ENCODE results near the gene IL1R2. TPM values are rescaled to one million over a fixed set of nuclear protein-coding genes. Genes with fewer than 3 reads are reported as not detected.

IL1R2 gene
- total and polyA plus RNA-seq, 2 experiments from 2014 or later: not detected

DNA sequence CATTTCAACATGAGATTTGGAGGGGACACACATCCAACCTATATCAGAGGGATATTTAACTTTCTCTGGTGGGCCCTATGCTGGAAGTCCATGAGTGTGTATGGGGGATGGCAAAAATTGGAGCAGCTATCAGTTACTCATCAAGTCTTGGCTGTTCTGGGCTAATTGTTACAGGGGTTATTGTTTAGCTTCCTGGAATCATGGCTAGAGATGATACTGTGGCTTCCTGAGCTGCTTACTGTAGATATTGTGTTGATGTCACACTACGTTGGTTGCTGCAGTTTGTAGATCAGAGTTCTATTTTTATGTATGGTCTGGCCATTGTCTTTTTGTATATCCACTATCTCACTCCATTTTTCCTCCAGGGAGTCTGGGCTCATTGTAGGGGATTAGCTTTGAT is 20.9 kb upstream of the IL1R2 start:
- H3K4me3 ChIP-seq: no peak overlapping the region
- H3K9me2 ChIP-seq (ENCODE audit: insufficient read depth): peaks cover 18% of the 10 kb centered on the region
- Mint-ChIP-seq H3K4me1 (peaks cover 41% of the 10 kb centered on the region), H3K27me3 (ENCODE audit: insufficient read depth, low read depth, poor library complexity) (peaks cover 9% of the 10 kb centered on the region), H3K4me3 (no peak overlapping the region), H3K36me3 (ENCODE audit: low read depth) (peaks cover 43% of the 10 kb centered on the region), H3K27ac (no peak overlapping the region), H3K9me3 (peaks cover 46% of the 10 kb centered on the region)
- H2AFZ ChIP-seq: no peak overlapping the region
- peaks cover 12% of the 10 kb centered on the region; the same call in 1 of the 2 replicates for H3K36me3 ChIP-seq (ENCODE audit: insufficient read depth)
- no peaks in the 10 kb centered on the region for H3K79me2 ChIP-seq (replicated peaks; ENCODE audit: insufficient read depth)
- H3K4me2 ChIP-seq: no peak overlapping the region
- H3K27me3 ChIP-seq (ENCODE audit: insufficient read depth): no peaks in the 10 kb centered on the region
- no peak overlapping the region for H3K27ac ChIP-seq (ENCODE audit: low read depth)
- ATAC-seq (no peak), DNase-seq (ENCODE audit: low spot score) (no peak)
- no peak for TF ChIP-seq POLR2AphosphoS5 (IDR thresholded peaks at IDR 0.05; ENCODE audit: low read depth)
- TF ChIP-seq, protein P1, sequence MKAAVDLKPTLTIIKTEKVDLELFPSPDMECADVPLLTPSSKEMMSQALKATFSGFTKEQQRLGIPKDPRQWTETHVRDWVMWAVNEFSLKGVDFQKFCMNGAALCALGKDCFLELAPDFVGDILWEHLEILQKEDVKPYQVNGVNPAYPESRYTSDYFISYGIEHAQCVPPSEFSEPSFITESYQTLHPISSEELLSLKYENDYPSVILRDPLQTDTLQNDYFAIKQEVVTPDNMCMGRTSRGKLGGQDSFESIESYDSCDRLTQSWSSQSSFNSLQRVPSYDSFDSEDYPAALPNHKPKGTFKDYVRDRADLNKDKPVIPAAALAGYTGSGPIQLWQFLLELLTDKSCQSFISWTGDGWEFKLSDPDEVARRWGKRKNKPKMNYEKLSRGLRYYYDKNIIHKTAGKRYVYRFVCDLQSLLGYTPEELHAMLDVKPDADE (IDR thresholded peaks at IDR 0.05): no peak
- no peak for TF ChIP-seq STAT1 (IDR thresholded peaks at IDR 0.05; ENCODE audit: unreplicated experiment)
- TF ChIP-seq, protein P2, sequence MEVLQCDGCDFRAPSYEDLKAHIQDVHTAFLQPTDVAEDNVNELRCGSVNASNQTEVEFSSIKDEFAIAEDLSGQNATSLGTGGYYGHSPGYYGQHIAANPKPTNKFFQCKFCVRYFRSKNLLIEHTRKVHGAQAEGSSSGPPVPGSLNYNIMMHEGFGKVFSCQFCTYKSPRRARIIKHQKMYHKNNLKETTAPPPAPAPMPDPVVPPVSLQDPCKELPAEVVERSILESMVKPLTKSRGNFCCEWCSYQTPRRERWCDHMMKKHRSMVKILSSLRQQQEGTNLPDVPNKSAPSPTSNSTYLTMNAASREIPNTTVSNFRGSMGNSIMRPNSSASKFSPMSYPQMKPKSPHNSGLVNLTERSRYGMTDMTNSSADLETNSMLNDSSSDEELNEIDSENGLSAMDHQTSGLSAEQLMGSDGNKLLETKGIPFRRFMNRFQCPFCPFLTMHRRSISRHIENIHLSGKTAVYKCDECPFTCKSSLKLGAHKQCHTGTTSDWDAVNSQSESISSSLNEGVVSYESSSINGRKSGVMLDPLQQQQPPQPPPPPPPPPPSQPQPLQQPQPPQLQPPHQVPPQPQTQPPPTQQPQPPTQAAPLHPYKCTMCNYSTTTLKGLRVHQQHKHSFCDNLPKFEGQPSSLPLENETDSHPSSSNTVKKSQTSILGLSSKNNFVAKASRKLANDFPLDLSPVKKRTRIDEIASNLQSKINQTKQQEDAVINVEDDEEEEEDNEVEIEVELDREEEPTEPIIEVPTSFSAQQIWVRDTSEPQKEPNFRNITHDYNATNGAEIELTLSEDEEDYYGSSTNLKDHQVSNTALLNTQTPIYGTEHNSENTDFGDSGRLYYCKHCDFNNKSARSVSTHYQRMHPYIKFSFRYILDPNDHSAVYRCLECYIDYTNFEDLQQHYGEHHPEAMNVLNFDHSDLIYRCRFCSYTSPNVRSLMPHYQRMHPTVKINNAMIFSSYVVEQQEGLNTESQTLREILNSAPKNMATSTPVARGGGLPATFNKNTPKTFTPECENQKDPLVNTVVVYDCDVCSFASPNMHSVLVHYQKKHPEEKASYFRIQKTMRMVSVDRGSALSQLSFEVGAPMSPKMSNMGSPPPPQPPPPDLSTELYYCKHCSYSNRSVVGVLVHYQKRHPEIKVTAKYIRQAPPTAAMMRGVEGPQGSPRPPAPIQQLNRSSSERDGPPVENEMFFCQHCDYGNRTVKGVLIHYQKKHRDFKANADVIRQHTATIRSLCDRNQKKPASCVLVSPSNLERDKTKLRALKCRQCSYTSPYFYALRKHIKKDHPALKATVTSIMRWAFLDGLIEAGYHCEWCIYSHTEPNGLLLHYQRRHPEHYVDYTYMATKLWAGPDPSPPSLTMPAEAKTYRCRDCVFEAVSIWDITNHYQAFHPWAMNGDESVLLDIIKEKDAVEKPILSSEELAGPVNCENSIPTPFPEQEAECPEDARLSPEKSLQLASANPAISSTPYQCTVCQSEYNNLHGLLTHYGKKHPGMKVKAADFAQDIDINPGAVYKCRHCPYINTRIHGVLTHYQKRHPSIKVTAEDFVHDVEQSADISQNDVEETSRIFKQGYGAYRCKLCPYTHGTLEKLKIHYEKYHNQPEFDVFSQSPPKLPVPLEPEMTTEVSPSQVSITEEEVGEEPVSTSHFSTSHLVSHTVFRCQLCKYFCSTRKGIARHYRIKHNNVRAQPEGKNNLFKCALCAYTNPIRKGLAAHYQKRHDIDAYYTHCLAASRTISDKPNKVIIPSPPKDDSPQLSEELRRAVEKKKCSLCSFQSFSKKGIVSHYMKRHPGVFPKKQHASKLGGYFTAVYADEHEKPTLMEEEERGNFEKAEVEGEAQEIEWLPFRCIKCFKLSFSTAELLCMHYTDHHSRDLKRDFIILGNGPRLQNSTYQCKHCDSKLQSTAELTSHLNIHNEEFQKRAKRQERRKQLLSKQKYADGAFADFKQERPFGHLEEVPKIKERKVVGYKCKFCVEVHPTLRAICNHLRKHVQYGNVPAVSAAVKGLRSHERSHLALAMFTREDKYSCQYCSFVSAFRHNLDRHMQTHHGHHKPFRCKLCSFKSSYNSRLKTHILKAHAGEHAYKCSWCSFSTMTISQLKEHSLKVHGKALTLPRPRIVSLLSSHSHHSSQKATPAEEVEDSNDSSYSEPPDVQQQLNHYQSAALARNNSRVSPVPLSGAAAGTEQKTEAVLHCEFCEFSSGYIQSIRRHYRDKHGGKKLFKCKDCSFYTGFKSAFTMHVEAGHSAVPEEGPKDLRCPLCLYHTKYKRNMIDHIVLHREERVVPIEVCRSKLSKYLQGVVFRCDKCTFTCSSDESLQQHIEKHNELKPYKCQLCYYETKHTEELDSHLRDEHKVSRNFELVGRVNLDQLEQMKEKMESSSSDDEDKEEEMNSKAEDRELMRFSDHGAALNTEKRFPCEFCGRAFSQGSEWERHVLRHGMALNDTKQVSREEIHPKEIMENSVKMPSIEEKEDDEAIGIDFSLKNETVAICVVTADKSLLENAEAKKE (CRISPR knock-in tag; IDR thresholded peaks at IDR 0.05): no peak
- peaks cover 22% of the 10 kb centered on the region for H3K4me1 ChIP-seq (ENCODE audit: insufficient read depth)
- no peaks in the 10 kb centered on the region for H3F3A ChIP-seq (replicated peaks; ENCODE audit: low read depth)
- no peaks in the 10 kb centered on the region for H4K20me1 ChIP-seq (replicated peaks; ENCODE audit: insufficient read depth)

DNA sequence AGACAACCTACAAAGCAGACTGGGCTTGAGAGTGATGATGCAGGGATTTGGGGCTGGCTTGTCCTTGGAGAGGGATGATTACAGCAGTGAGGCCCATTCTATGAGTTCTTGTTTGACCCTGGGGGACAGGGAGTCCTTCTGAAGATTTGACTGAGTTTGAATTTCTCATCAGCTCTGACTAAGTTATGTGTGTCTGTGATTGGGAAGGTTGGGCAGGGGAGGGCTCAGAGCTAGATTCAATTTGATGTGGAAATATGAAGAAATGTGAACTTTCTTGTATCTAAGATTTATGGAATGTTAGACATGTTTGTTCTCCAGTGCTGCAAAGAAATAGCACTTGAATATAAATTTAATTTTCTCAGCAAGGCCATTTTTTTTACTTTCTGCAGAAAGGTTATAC is 19.9 kb upstream of the IL1R2 start:
- no peak for ATAC-seq
- H3K9me2 ChIP-seq (ENCODE audit: insufficient read depth): peaks cover 18% of the 10 kb centered on the region
- no peaks in the 10 kb centered on the region for H3F3A ChIP-seq (replicated peaks; ENCODE audit: low read depth)
- Mint-ChIP-seq H3K4me1 (peaks cover 41% of the 10 kb centered on the region), H3K36me3 (ENCODE audit: low read depth) (peaks cover 43% of the 10 kb centered on the region), H3K27ac (no peak overlapping the region), H3K9me3 (peaks cover 46% of the 10 kb centered on the region), H3K4me3 (no peak overlapping the region), H3K27me3 (ENCODE audit: insufficient read depth, low read depth, poor library complexity) (peaks cover 9% of the 10 kb centered on the region)
- H3K79me2 ChIP-seq (replicated peaks; ENCODE audit: insufficient read depth): no peaks in the 10 kb centered on the region
- H2AFZ ChIP-seq: no peak overlapping the region
- H3K4me2 ChIP-seq: no peak overlapping the region
- no peak overlapping the region for H3K4me3 ChIP-seq
- peaks cover 22% of the 10 kb centered on the region for H3K4me1 ChIP-seq (ENCODE audit: insufficient read depth)
- DNase-seq (ENCODE audit: low spot score): no peak
- H3K36me3 ChIP-seq (ENCODE audit: insufficient read depth): peaks cover 12% of the 10 kb centered on the region; the same call in 1 of the 2 replicates
- H4K20me1 ChIP-seq (replicated peaks; ENCODE audit: insufficient read depth): no peaks in the 10 kb centered on the region
- H3K27ac ChIP-seq (ENCODE audit: low read depth): no peak overlapping the region
- TF ChIP-seq EZH2phosphoT487 (IDR thresholded peaks at IDR 0.05; ENCODE audit: unreplicated experiment) (no peak), EZH2 (IDR thresholded peaks at IDR 0.05; ENCODE audit: low read depth, unreplicated experiment) (no peak), POLR2AphosphoS5 (IDR thresholded peaks at IDR 0.05; ENCODE audit: low read depth) (no peak), STAT1 (IDR thresholded peaks at IDR 0.05; ENCODE audit: unreplicated experiment) (no peak), NANOG (IDR thresholded peaks at IDR 0.05; ENCODE audit: borderline replicate concordance) (no peak)
- TF ChIP-seq, protein P3, sequence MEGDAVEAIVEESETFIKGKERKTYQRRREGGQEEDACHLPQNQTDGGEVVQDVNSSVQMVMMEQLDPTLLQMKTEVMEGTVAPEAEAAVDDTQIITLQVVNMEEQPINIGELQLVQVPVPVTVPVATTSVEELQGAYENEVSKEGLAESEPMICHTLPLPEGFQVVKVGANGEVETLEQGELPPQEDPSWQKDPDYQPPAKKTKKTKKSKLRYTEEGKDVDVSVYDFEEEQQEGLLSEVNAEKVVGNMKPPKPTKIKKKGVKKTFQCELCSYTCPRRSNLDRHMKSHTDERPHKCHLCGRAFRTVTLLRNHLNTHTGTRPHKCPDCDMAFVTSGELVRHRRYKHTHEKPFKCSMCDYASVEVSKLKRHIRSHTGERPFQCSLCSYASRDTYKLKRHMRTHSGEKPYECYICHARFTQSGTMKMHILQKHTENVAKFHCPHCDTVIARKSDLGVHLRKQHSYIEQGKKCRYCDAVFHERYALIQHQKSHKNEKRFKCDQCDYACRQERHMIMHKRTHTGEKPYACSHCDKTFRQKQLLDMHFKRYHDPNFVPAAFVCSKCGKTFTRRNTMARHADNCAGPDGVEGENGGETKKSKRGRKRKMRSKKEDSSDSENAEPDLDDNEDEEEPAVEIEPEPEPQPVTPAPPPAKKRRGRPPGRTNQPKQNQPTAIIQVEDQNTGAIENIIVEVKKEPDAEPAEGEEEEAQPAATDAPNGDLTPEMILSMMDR (conservative IDR thresholded peaks at IDR 0.05; ENCODE audit: low read depth in 2 of 2): no peak
- TF ChIP-seq, protein P1 (IDR thresholded peaks at IDR 0.05): no peak
- H3K27me3 ChIP-seq (ENCODE audit: insufficient read depth): no peaks in the 10 kb centered on the region

All from GM23338 (cell line).